ENCODE results near the gene MAMDC4. TPM values are rescaled to one million over a fixed set of nuclear protein-coding genes. Genes with fewer than 3 reads are reported as not detected.

MAMDC4 gene
- total and polyA plus RNA-seq, 2 experiments from 2014 or later = 1.7 to 6.8 TPM

DNA sequence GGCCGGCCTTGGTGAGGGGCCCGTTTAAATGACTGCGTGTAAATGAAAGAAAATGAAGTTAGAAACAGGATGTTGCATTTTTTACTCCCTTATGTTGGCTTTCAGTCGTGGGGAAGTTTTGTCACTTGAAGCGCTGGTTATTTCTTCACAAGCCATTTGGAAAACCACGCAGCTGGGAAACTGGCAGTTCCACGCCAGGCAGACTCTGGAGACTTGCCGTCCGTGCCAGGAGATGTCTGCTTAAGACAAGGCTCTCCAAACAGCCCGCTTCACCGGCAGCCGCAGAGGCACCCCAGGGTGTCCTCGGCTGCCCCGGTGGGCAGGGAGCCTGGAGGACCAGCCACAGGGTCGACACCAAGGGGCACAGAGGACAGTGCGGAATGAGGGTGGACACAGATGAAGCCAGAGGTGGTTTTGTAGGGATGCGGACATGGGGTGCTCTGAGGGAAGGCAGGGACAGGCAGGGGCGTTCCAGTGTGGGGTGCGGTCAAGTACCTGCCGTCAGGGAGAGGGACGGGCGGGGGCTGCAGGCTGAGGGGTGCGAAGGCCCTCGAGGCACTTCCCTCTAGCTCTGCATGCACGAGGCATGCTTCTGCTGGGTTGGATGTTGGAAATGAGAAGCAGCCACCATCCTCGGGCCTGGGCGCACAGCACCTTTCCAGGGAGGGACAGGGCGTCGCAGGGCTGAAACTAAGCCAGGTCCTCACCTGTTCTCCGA lies 21.0 kb upstream of the MAMDC4 start:
- no peak for DNase-seq (ENCODE audit: low spot score)
- Histone ChIP-seq H4K20me1 (replicated peaks; ENCODE audit: insufficient read depth) (peaks cover 6% of the 10 kb centered on the region; the same call in 1 of the 2 replicates), H3K79me2 (replicated peaks; ENCODE audit: insufficient read depth) (no peaks in the 10 kb centered on the region), H3K4me2 (no peak overlapping the region), H3K27me3 (ENCODE audit: insufficient read depth) (no peaks in the 10 kb centered on the region), H3F3A (replicated peaks; ENCODE audit: low read depth) (peaks cover 5% of the 10 kb centered on the region; the same call in 1 of the 2 replicates), H3K4me1 (ENCODE audit: insufficient read depth) (no peaks in the 10 kb centered on the region), H3K9me2 (ENCODE audit: insufficient read depth) (no peaks in the 10 kb centered on the region), H3K4me3 (no peak overlapping the region), H2AFZ (no peak overlapping the region), H3K36me3 (ENCODE audit: insufficient read depth) (no peaks in the 10 kb centered on the region), H3K27ac (ENCODE audit: low read depth) (no peak overlapping the region)
- ATAC-seq = no peak
- no peak overlapping the region for H3K27ac Mint-ChIP-seq
- no peaks in the 10 kb centered on the region for H3K4me1 Mint-ChIP-seq
- TF ChIP-seq CREB1 (CRISPR knock-in tag; IDR thresholded peaks at IDR 0.05; ENCODE audit: low read depth) (no peak), ZNF331 (CRISPR knock-in tag; IDR thresholded peaks at IDR 0.05; ENCODE audit: low read depth) (no peak), POLR2AphosphoS5 (IDR thresholded peaks at IDR 0.05; ENCODE audit: low read depth) (no peak), EZH2phosphoT487 (IDR thresholded peaks at IDR 0.05; ENCODE audit: unreplicated experiment) (no peak), EZH2 (IDR thresholded peaks at IDR 0.05; ENCODE audit: low read depth, unreplicated experiment) (no peak), JUNB (IDR thresholded peaks at IDR 0.05; ENCODE audit: unreplicated experiment) (no peak), NANOG (IDR thresholded peaks at IDR 0.05; ENCODE audit: borderline replicate concordance) (no peak), STAT1 (IDR thresholded peaks at IDR 0.05; ENCODE audit: unreplicated experiment) (no peak), ZNF114 (CRISPR knock-in tag; IDR thresholded peaks at IDR 0.05) (no peak)
- TF ChIP-seq, protein P1, sequence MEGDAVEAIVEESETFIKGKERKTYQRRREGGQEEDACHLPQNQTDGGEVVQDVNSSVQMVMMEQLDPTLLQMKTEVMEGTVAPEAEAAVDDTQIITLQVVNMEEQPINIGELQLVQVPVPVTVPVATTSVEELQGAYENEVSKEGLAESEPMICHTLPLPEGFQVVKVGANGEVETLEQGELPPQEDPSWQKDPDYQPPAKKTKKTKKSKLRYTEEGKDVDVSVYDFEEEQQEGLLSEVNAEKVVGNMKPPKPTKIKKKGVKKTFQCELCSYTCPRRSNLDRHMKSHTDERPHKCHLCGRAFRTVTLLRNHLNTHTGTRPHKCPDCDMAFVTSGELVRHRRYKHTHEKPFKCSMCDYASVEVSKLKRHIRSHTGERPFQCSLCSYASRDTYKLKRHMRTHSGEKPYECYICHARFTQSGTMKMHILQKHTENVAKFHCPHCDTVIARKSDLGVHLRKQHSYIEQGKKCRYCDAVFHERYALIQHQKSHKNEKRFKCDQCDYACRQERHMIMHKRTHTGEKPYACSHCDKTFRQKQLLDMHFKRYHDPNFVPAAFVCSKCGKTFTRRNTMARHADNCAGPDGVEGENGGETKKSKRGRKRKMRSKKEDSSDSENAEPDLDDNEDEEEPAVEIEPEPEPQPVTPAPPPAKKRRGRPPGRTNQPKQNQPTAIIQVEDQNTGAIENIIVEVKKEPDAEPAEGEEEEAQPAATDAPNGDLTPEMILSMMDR (conservative IDR thresholded peaks at IDR 0.05; ENCODE audit: low read depth in 2 of 2) = no peak
- TF ChIP-seq, protein P2, sequence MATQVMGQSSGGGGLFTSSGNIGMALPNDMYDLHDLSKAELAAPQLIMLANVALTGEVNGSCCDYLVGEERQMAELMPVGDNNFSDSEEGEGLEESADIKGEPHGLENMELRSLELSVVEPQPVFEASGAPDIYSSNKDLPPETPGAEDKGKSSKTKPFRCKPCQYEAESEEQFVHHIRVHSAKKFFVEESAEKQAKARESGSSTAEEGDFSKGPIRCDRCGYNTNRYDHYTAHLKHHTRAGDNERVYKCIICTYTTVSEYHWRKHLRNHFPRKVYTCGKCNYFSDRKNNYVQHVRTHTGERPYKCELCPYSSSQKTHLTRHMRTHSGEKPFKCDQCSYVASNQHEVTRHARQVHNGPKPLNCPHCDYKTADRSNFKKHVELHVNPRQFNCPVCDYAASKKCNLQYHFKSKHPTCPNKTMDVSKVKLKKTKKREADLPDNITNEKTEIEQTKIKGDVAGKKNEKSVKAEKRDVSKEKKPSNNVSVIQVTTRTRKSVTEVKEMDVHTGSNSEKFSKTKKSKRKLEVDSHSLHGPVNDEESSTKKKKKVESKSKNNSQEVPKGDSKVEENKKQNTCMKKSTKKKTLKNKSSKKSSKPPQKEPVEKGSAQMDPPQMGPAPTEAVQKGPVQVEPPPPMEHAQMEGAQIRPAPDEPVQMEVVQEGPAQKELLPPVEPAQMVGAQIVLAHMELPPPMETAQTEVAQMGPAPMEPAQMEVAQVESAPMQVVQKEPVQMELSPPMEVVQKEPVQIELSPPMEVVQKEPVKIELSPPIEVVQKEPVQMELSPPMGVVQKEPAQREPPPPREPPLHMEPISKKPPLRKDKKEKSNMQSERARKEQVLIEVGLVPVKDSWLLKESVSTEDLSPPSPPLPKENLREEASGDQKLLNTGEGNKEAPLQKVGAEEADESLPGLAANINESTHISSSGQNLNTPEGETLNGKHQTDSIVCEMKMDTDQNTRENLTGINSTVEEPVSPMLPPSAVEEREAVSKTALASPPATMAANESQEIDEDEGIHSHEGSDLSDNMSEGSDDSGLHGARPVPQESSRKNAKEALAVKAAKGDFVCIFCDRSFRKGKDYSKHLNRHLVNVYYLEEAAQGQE (IDR thresholded peaks at IDR 0.05; ENCODE audit: unreplicated experiment) = no peak
- TF ChIP-seq, protein P3, sequence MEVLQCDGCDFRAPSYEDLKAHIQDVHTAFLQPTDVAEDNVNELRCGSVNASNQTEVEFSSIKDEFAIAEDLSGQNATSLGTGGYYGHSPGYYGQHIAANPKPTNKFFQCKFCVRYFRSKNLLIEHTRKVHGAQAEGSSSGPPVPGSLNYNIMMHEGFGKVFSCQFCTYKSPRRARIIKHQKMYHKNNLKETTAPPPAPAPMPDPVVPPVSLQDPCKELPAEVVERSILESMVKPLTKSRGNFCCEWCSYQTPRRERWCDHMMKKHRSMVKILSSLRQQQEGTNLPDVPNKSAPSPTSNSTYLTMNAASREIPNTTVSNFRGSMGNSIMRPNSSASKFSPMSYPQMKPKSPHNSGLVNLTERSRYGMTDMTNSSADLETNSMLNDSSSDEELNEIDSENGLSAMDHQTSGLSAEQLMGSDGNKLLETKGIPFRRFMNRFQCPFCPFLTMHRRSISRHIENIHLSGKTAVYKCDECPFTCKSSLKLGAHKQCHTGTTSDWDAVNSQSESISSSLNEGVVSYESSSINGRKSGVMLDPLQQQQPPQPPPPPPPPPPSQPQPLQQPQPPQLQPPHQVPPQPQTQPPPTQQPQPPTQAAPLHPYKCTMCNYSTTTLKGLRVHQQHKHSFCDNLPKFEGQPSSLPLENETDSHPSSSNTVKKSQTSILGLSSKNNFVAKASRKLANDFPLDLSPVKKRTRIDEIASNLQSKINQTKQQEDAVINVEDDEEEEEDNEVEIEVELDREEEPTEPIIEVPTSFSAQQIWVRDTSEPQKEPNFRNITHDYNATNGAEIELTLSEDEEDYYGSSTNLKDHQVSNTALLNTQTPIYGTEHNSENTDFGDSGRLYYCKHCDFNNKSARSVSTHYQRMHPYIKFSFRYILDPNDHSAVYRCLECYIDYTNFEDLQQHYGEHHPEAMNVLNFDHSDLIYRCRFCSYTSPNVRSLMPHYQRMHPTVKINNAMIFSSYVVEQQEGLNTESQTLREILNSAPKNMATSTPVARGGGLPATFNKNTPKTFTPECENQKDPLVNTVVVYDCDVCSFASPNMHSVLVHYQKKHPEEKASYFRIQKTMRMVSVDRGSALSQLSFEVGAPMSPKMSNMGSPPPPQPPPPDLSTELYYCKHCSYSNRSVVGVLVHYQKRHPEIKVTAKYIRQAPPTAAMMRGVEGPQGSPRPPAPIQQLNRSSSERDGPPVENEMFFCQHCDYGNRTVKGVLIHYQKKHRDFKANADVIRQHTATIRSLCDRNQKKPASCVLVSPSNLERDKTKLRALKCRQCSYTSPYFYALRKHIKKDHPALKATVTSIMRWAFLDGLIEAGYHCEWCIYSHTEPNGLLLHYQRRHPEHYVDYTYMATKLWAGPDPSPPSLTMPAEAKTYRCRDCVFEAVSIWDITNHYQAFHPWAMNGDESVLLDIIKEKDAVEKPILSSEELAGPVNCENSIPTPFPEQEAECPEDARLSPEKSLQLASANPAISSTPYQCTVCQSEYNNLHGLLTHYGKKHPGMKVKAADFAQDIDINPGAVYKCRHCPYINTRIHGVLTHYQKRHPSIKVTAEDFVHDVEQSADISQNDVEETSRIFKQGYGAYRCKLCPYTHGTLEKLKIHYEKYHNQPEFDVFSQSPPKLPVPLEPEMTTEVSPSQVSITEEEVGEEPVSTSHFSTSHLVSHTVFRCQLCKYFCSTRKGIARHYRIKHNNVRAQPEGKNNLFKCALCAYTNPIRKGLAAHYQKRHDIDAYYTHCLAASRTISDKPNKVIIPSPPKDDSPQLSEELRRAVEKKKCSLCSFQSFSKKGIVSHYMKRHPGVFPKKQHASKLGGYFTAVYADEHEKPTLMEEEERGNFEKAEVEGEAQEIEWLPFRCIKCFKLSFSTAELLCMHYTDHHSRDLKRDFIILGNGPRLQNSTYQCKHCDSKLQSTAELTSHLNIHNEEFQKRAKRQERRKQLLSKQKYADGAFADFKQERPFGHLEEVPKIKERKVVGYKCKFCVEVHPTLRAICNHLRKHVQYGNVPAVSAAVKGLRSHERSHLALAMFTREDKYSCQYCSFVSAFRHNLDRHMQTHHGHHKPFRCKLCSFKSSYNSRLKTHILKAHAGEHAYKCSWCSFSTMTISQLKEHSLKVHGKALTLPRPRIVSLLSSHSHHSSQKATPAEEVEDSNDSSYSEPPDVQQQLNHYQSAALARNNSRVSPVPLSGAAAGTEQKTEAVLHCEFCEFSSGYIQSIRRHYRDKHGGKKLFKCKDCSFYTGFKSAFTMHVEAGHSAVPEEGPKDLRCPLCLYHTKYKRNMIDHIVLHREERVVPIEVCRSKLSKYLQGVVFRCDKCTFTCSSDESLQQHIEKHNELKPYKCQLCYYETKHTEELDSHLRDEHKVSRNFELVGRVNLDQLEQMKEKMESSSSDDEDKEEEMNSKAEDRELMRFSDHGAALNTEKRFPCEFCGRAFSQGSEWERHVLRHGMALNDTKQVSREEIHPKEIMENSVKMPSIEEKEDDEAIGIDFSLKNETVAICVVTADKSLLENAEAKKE (CRISPR knock-in tag; IDR thresholded peaks at IDR 0.05) = no peak
- TF ChIP-seq, protein P4, sequence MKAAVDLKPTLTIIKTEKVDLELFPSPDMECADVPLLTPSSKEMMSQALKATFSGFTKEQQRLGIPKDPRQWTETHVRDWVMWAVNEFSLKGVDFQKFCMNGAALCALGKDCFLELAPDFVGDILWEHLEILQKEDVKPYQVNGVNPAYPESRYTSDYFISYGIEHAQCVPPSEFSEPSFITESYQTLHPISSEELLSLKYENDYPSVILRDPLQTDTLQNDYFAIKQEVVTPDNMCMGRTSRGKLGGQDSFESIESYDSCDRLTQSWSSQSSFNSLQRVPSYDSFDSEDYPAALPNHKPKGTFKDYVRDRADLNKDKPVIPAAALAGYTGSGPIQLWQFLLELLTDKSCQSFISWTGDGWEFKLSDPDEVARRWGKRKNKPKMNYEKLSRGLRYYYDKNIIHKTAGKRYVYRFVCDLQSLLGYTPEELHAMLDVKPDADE (IDR thresholded peaks at IDR 0.05) = no peak
- peaks cover 12% of the 10 kb centered on the region for H3K27me3 Mint-ChIP-seq (ENCODE audit: insufficient read depth, low read depth, poor library complexity)
- no peak overlapping the region for H3K4me3 Mint-ChIP-seq
- H3K9me3 Mint-ChIP-seq = no peaks in the 10 kb centered on the region; the same call in 2 of the 3 replicates
- H3K36me3 Mint-ChIP-seq (ENCODE audit: low read depth) = peaks cover 33% of the 10 kb centered on the region

Data from GM23338 (cell line).